SK-N-SH (cell line): ENCODE results near the gene IFNAR1. TPM values are rescaled to one million over a fixed set of nuclear protein-coding genes. Genes with fewer than 3 reads are reported as not detected.

ENCODE experiments used
- CTCF ChIA-PET: fragments of 300-600, 350-600 bp; formaldehyde crosslinking; extraction: SDS; loops from one replicate; lab custom pipeline; 2021; lab: Yijun Ruan, JAX
- POLR2A ChIA-PET: fragments of 350-600 bp; sonication (Branson Sonifier 250); formaldehyde crosslinking; extraction: SDS; loops from one replicate; lab custom pipeline; 2020; ENCODE audit warnings: antibody characterized with exemption, inconsistent platforms; lab: Yijun Ruan, JAX
- DNase-seq: peaks from one replicate; pipeline ENCODE4 v3.0.0; 2012
- H2AFZ ChIP-seq: fragments of 200-600 bp; sonication (generic); 2 replicates; pipeline ENCODE4 v1.8.1; 2016; ENCODE audit warnings: antibody characterized with exemption, mild to moderate bottlenecking, low read depth
- H3F3A ChIP-seq: fragments of 200-600 bp; sonication (generic); replicated peaks from 2 replicates; pipeline ENCODE3; 2016; ENCODE audit warnings: antibody characterized with exemption, mild to moderate bottlenecking; ENCODE audit not compliant: insufficient read depth
- H3K27ac ChIP-seq, 2 experiments: fragments of 200-500 bp in 1 of 2; fragments of 200-600 bp in 1 of 2; sonication (Bioruptor generic) in 1 of 2; sonication (generic), shearing (Covaris generic) in 1 of 2; 2 replicates each; pipeline versions ENCODE4 v1.5.1 to v1.6.1; 2014 to 2016; ENCODE audit warnings: low read depth in 2 of 2, inconsistent platforms in 1 of 2, low read length in 1 of 2, mild to moderate bottlenecking in 1 of 2, mixed read lengths in 1 of 2
- H3K27me3 ChIP-seq: fragments of 200-600 bp; sonication (generic), shearing (Covaris generic); 2 replicates; pipeline ENCODE4 v1.6.1; 2016; ENCODE audit warnings: mixed run types; ENCODE audit not compliant: insufficient read depth
- H3K36me3 ChIP-seq, 2 experiments: fragments of 200-500 bp in 1 of 2; fragments of 200-600 bp in 1 of 2; sonication (Bioruptor generic) in 1 of 2; sonication (generic) in 1 of 2; replicated peaks in 1 of 2; 2 replicates each; pipeline versions ENCODE3 to v1.5.1; 2014 to 2016; ENCODE audit warnings: low read length in 1 of 2, mild to moderate bottlenecking in 1 of 2; ENCODE audit not compliant: insufficient read depth in 2 of 2, control insufficient read depth in 1 of 2
- H3K4me1 ChIP-seq, 2 experiments: fragments of 200-500 bp in 1 of 2; fragments of 200-600 bp in 1 of 2; sonication (Bioruptor generic) in 1 of 2; sonication (generic), shearing (Covaris generic) in 1 of 2; 2 replicates each; pipeline versions ENCODE4 v1.5.1 to v1.6.1; 2014 to 2016; ENCODE audit warnings: low read depth in 1 of 2, low read length in 1 of 2, mixed run types in 1 of 2; ENCODE audit not compliant: insufficient read depth in 2 of 2, control insufficient read depth in 1 of 2
- H3K4me2 ChIP-seq: fragments of 200-600 bp; sonication (generic), shearing (Covaris generic); 2 replicates; pipeline ENCODE4 v1.6.1; 2017; ENCODE audit warnings: mixed run types
- H3K4me3 ChIP-seq, 2 experiments: fragments of 200-500 bp in 1 of 2; fragments of 200-600 bp in 1 of 2; sonication (Bioruptor generic) in 1 of 2; sonication (generic), shearing (Covaris generic) in 1 of 2; 2 replicates each; pipeline versions ENCODE4 v1.5.1 to v1.8.1; 2014 to 2016; ENCODE audit warnings: low read depth in 2 of 2, inconsistent platforms in 1 of 2, low read length in 1 of 2, mild to moderate bottlenecking in 1 of 2, mixed read lengths in 1 of 2, moderate library complexity in 1 of 2
- H3K79me2 ChIP-seq: fragments of 200-600 bp; sonication (generic); 2 replicates; pipeline ENCODE4 v1.8.1; 2017; ENCODE audit warnings: mild to moderate bottlenecking; ENCODE audit not compliant: insufficient read depth
- H3K9ac ChIP-seq: fragments of 200-600 bp; sonication (generic); 2 replicates; pipeline ENCODE4 v1.6.1; 2017; ENCODE audit warnings: mixed run types
- H3K9me2 ChIP-seq: fragments of 200-600 bp; sonication (generic); 2 replicates; pipeline ENCODE4 v1.6.1; 2017; ENCODE audit warnings: mixed run types
- H3K9me3 ChIP-seq: fragments of 200-600 bp; sonication (generic); 2 replicates; pipeline ENCODE4 v1.6.1; 2017; ENCODE audit warnings: mixed run types, mild to moderate bottlenecking, moderate library complexity
- H4K20me1 ChIP-seq: fragments of 200-600 bp; sonication (generic); 2 replicates; pipeline ENCODE4 v1.6.1; 2017; ENCODE audit warnings: mild to moderate bottlenecking, mixed run types; ENCODE audit not compliant: insufficient read depth
- CHD2 ChIP-seq: fragments of 150-350 bp; IDR thresholded peaks from 2 replicates; pipeline ENCODE4 v1.6.1; 2018; ENCODE audit warnings: low read length; ENCODE audit not compliant: partially characterized antibody
- CTCF ChIP-seq: fragments of 200-600 bp; sonication (generic); IDR thresholded peaks from 2 replicates; pipeline ENCODE4 v1.6.1; 2017; ENCODE audit warnings: antibody characterized with exemption, mild to moderate bottlenecking, moderate library complexity
- ELF1 ChIP-seq: IDR thresholded peaks from 2 replicates; pipeline ENCODE4 v1.4.0; 2012
- EP300 ChIP-seq, 2 experiments: IDR thresholded peaks; 2 replicates each; pipeline versions ENCODE4 v1.4.0 to v1.6.1; 2012; ENCODE audit warnings: borderline replicate concordance in 1 of 2, low read depth in 1 of 2, low read length in 1 of 2
- FOXJ3 ChIP-seq: sonication (generic); formaldehyde crosslinking; IDR thresholded peaks from 2 replicates; pipeline ENCODE4 v1.5.1; 2020; ENCODE audit warnings: mild to moderate bottlenecking, missing genetic modification reagents
- FOXM1 ChIP-seq: IDR thresholded peaks from 2 replicates; pipeline ENCODE4 v1.4.0; 2012; ENCODE audit warnings: low read depth, mild to moderate bottlenecking
- JUND ChIP-seq: IDR thresholded peaks from 2 replicates; pipeline ENCODE4 v1.4.0; 2012
- MAX ChIP-seq: IDR thresholded peaks from 2 replicates; pipeline ENCODE4 v1.4.0; 2012; ENCODE audit warnings: low read depth
- MXI1 ChIP-seq: IDR thresholded peaks from 2 replicates; pipeline ENCODE4 v1.6.1; 2012; ENCODE audit warnings: mild to moderate bottlenecking, low read depth, low read length, improper control_type of control experiment
- POLR2AphosphoS5 ChIP-seq: IDR thresholded peaks from 2 replicates; pipeline ENCODE4 v1.6.1; 2012; ENCODE audit warnings: low read depth, low read length
- RAD21 ChIP-seq: IDR thresholded peaks from 2 replicates; pipeline ENCODE4 v1.6.1; 2012; ENCODE audit warnings: mild to moderate bottlenecking, low read length
- REST ChIP-seq: IDR thresholded peaks from 2 replicates; pipeline ENCODE4 v1.6.1; 2012; ENCODE audit warnings: mild to moderate bottlenecking, low read depth, low read length, moderate library complexity
- RXRA ChIP-seq: IDR thresholded peaks from 2 replicates; pipeline ENCODE4 v1.4.0; 2012; ENCODE audit warnings: low read depth, mild to moderate bottlenecking, borderline replicate concordance
- SIN3A ChIP-seq: IDR thresholded peaks from 2 replicates; pipeline ENCODE4 v1.6.1; 2012; ENCODE audit warnings: low read depth, mild to moderate bottlenecking, low read length, moderate library complexity, borderline replicate concordance
- SMC3 ChIP-seq: IDR thresholded peaks from 2 replicates; pipeline ENCODE4 v1.6.1; 2012; ENCODE audit warnings: low read depth, low read length, improper control_type of control experiment
- TCF12 ChIP-seq: IDR thresholded peaks from 2 replicates; pipeline ENCODE4 v1.4.0; 2012
- YY1 ChIP-seq: IDR thresholded peaks from 2 replicates; pipeline ENCODE4 v1.4.0; 2012; ENCODE audit warnings: low read depth, mild to moderate bottlenecking
- ZBTB33 ChIP-seq: IDR thresholded peaks from 2 replicates; pipeline ENCODE4 v1.4.0; 2012; ENCODE audit warnings: low read depth, borderline replicate concordance
- WGBS: methylation state at CpG from one replicate; pipeline ENCODE4 v1.1.6; 2017; ENCODE audit warnings: low lambda C conversion rate; 5-methylcytosine and 5-hydroxymethylcytosine counted together
- polyA plus RNA-seq, 3 experiments: library from polyadenylated mRNA; depleted of rRNA; stranded (reverse); fragments of >200 nt; gene quantifications; 2 replicates each; pipeline ENCODE4 v1.2.3, GENCODE V29; 2012

IFNAR1 gene
- polyA plus RNA-seq, 1 of the 3 experiments (the other 2 are of a cell fraction), result 12.2 TPM

- Histone ChIP-seq H2AFZ (no peak overlapping the region), H3K9me2 (no peaks in the 10 kb centered on the region), H3K9ac (peak overlapping the region; percentile 52; the same call in 1 of the 2 replicates), H3K79me2 (no peaks in the 10 kb centered on the region), H3K4me2 (no peak overlapping the region), H4K20me1 (no peaks in the 10 kb centered on the region), H3K36me3 (no peaks in the 10 kb centered on the region), H3F3A (peaks cover 54% of the 10 kb centered on the region), H3K4me1 (peaks cover 3 to 19% of the 10 kb centered on the region in 2 experiments; a peak in 3 of 4 replicates), H3K27me3 (no peaks in the 10 kb centered on the region), H3K4me3 (no peak overlapping the region), H3K9me3 (no peaks in the 10 kb centered on the region), H3K27ac (peak overlapping the region in 1 of 2 experiments; percentile 91; a peak in 2 of 4 replicates)
- 96% methylated on average over 3 of the region's 3 CpGs for WGBS
- TF ChIP-seq MXI1 (no peak), EP300 (IDR thresholded peaks at IDR 0.05; ENCODE audit: borderline replicate concordance in 1 of 2, low read depth in 1 of 2, low read length in 1 of 2) (no peak), ZBTB33 (no peak), RAD21 (no peak), TCF12 (no peak), POLR2AphosphoS5 (no peak), RXRA (no peak), SIN3A (no peak)
- DNase-seq, result no peak
- ChIA-PET POLR2A (no interaction called here), CTCF (interaction anchor here (1.4 to 1.6 kb wide), 2 partner anchors 37 to 200 kb away, joined by 4 to 6 read pairs; no protein-coding TSS in a partner anchor)
These were observed 72.9 kb downstream of the IFNAR1 start for GRCh38 chr21:33397717-33398116.

DNA sequence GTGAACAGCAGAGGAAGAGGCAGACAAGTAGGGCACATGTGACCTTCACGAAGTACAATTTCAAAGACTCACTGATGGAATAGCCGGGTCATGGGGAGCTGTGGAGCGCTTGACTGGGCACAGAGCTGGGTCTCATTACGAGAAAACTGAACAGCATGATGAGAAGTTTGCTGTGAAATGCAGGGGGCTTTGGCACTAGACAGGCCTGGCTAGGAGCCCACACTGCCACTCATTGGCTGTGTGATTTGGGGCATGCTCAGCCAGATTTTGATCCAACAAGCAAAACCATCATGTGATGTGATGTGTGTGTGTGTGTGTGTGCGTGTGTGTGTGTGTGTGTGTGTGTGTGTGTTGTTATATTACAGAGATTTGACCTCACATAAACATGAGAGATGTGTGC lies 73.6 kb downstream of the IFNAR1 start:
- Histone ChIP-seq H3K9me2 (no peaks in the 10 kb centered on the region), H3K4me1 (peaks cover 3 to 19% of the 10 kb centered on the region in 2 experiments; a peak in 3 of 4 replicates), H4K20me1 (no peaks in the 10 kb centered on the region), H3K4me2 (no peak overlapping the region)
- no peak for DNase-seq
- POLR2A ChIA-PET, result no interaction called here
- TF ChIP-seq EP300 (IDR thresholded peaks at IDR 0.05; ENCODE audit: borderline replicate concordance in 1 of 2, low read depth in 1 of 2, low read length in 1 of 2), result no peak
- no peak for TF ChIP-seq FOXM1
- TF ChIP-seq CTCF, result no peak
- no peak for TF ChIP-seq ELF1
- no peak for TF ChIP-seq FOXJ3 (CRISPR knock-in tag)
- no peak for TF ChIP-seq MAX
- TF ChIP-seq JUND, result no peak
- TF ChIP-seq SMC3, result no peak
- no peak for TF ChIP-seq REST
- no peak for TF ChIP-seq CHD2
- TF ChIP-seq YY1, result no peak
- TF ChIP-seq, all 33 proteins: peak for 0
- no peaks in the 10 kb centered on the region for H3K9me3 ChIP-seq
- no peak overlapping the region for H3K4me3 ChIP-seq
- H3K79me2 ChIP-seq, result no peaks in the 10 kb centered on the region; the same call in 1 of the 2 replicates
- 96% methylated on average over 5 of the region's 5 CpGs for WGBS
- no peak overlapping the region for H2AFZ ChIP-seq
- H3F3A ChIP-seq, result peaks cover 54% of the 10 kb centered on the region
- H3K27ac ChIP-seq, result no peak overlapping the region
- H3K9ac ChIP-seq, result no peak overlapping the region
- CTCF ChIA-PET, result no interaction called here
- H3K27me3 ChIP-seq, result no peaks in the 10 kb centered on the region
- H3K36me3 ChIP-seq, result no peaks in the 10 kb centered on the region
